ENCODE data around the gene IFRD2. TPM values are rescaled to one million over a fixed set of nuclear protein-coding genes. Genes with fewer than 3 reads are reported as not detected.

IFRD2 gene
- total and polyA plus RNA-seq, 10 donors, result 40.2 to 76.7 (median 56.3) TPM

GRCh38 chr3:50242381-50242770 lies 49.9 kb downstream of the IFRD2 start:
- Histone ChIP-seq H3K4me1 (peaks cover 92 to 96% (median 94%) of the 10 kb centered on the region in 6 donors), H3K27me3 (replicated peaks in 1 of 7) (no peaks in the 10 kb centered on the region), H3K4me3 (peak overlapping the region in 4 of 8 donors; percentile 8 to 60 (median 24)), H3K9me3 (no peaks in the 10 kb centered on the region), H3K27ac (peak overlapping the region; percentile 88 to 99 (median 96)), H3K36me3 (peaks cover 0 to 68% (median 18%) of the 10 kb centered on the region in 6 donors)
- WGBS, 5 donors, result 3 to 24% (median 15%) methylated on average over 3 of the region's 3 CpGs
- intact Hi-C loops (cut with DNase I; ENCODE audit: low total_unique reads), result no loop called here
- no peak for DNase-seq
- TF ChIP-seq CTCF (IDR thresholded peaks at IDR 0.05 in 8 of 11, conservative IDR thresholded peaks at IDR 0.05 in 3 of 11) (no peak), POLR2A (IDR thresholded peaks at IDR 0.05) (no peak), POLR2AphosphoS5 (IDR thresholded peaks at IDR 0.05) (no peak)

GRCh38 chr3:50241713-50242380 lies 50.4 kb downstream of the IFRD2 start:
- Histone ChIP-seq H3K4me3 (peak overlapping the region in 4 of 8 donors; percentile 8 to 60 (median 24)), H3K4me1 (peaks cover 86 to 91% (median 88%) of the 10 kb centered on the region in 6 donors), H3K36me3 (peaks cover 0 to 62% (median 17%) of the 10 kb centered on the region in 6 donors), H3K9me3 (no peaks in the 10 kb centered on the region), H3K27ac (peak overlapping the region; percentile 88 to 99 (median 96)), H3K27me3 (replicated peaks in 1 of 7) (no peaks in the 10 kb centered on the region)
- TF ChIP-seq POLR2AphosphoS5 (IDR thresholded peaks at IDR 0.05) (no peak), POLR2A (IDR thresholded peaks at IDR 0.05) (no peak), CTCF (IDR thresholded peaks at IDR 0.05 in 8 of 11, conservative IDR thresholded peaks at IDR 0.05 in 3 of 11) (no peak)
- intact Hi-C loops (cut with DNase I; ENCODE audit: low total_unique reads), result no loop called here
- 32 to 55% (median 38%) methylated on average over 4 to 7 of the region's 7 CpGs for WGBS, 5 donors
- DNase-seq, result peak; percentile 77

- Histone ChIP-seq H3K4me3 (peak overlapping the region in 2 of 8 donors; percentile 8 to 60), H3K4me1 (peaks cover 80 to 84% (median 81%) of the 10 kb centered on the region in 6 donors), H3K27ac (peak overlapping the region; percentile 88 to 99 (median 96)), H3K36me3 (peaks cover 0 to 59% (median 17%) of the 10 kb centered on the region in 6 donors), H3K27me3 (replicated peaks in 1 of 7) (no peaks in the 10 kb centered on the region), H3K9me3 (no peaks in the 10 kb centered on the region)
- DNase-seq, result no peak
- TF ChIP-seq POLR2AphosphoS5 (IDR thresholded peaks at IDR 0.05) (no peak), CTCF (IDR thresholded peaks at IDR 0.05 in 8 of 11, conservative IDR thresholded peaks at IDR 0.05 in 3 of 11) (no peak), POLR2A (IDR thresholded peaks at IDR 0.05) (no peak)
- WGBS, 5 donors, result 59 to 92% (median 73%) methylated on average over 2 to 4 of the region's 4 CpGs
- intact Hi-C loops (cut with DNase I; ENCODE audit: low total_unique reads), result no loop called here
Measured at GRCh38 chr3:50241163-50241562, 51.1 kb downstream of the IFRD2 start.

GRCh38 chr3:50239649-50240048 lies 52.6 kb downstream of the IFRD2 start:
- H3K4me1 ChIP-seq, result peaks cover 69 to 79% (median 75%) of the 10 kb centered on the region in 6 donors
- WGBS, 5 donors, result 48 to 82% (median 75%) methylated on average over 3 to 4 of the region's 4 CpGs
- peak overlapping the region; percentile 48 to 99 (median 96) for H3K27ac ChIP-seq
- no peak for DNase-seq
- H3K27me3 ChIP-seq (replicated peaks in 1 of 7), result no peaks in the 10 kb centered on the region
- intact Hi-C loops (cut with DNase I; ENCODE audit: low total_unique reads), result loop anchor here (10.0 kb wide), 1 partner anchor 85 kb away; the partner anchor contains the start of genes HYAL2 and TUSC2
- no peaks in the 10 kb centered on the region for H3K9me3 ChIP-seq
- no peak for TF ChIP-seq POLR2AphosphoS5 (IDR thresholded peaks at IDR 0.05)
- TF ChIP-seq CTCF (IDR thresholded peaks at IDR 0.05 in 8 of 11, conservative IDR thresholded peaks at IDR 0.05 in 3 of 11), result no peak
- no peak for TF ChIP-seq POLR2A (IDR thresholded peaks at IDR 0.05)
- peak overlapping the region in 4 of 8 donors; percentile 1 to 98 (median 96) for H3K4me3 ChIP-seq
- H3K36me3 ChIP-seq, result peaks cover 0 to 49% (median 17%) of the 10 kb centered on the region in 6 donors

Data from spleen (tissue), 11 donors.